NCI-H526 treated with DMSO at 0.1 percent for 48 hours (cell line): ENCODE measurements around the gene NTPCR.
"Not testable (repeated sequence)": the region's sequence is repeated elsewhere in the genome, so short reads cannot be mapped to it uniquely, and the experiment has no call there.

ENCODE experiments used
- DNase-seq: peaks from one replicate; lab custom pipeline; 2025; lab: John Stamatoyannopoulos, UW

NTPCR gene

GRCh38 chr1:232984577-232985425 lies 34.4 kb downstream of the NTPCR start:
- no peak for DNase-seq

DNA sequence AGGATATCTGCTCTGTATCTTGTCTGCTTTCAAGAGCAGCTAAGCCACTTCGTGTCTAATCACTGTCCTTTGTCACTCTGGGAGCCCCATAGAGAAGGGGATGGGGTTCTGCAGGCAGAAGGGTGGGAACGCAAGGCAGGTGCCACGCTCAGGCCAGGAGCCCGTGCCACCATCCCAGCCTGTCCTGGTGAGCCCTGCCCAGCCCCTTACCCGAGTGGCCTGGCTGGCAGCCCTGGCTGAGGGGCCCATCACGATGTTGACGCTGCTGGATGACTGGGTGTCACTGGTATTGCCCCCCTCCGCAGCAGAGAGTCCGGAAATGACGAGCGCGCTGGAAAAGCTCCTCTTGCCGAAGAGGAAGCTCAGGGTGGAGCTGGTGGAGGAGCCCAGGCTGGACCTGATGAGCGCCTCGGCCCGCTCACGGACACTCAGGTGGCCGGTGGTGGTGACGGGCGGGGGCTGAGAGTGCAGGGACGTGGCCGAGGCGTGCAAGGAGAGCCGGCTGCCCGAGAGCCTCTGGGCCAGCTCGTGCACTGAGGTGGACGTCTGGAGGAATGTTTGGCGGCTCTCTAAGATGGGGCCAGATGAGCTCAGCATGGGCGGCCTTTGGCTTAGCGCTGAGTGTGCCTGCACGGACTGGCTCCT lies 35.6 kb downstream of the NTPCR start:
- DNase-seq: no peak

DNA sequence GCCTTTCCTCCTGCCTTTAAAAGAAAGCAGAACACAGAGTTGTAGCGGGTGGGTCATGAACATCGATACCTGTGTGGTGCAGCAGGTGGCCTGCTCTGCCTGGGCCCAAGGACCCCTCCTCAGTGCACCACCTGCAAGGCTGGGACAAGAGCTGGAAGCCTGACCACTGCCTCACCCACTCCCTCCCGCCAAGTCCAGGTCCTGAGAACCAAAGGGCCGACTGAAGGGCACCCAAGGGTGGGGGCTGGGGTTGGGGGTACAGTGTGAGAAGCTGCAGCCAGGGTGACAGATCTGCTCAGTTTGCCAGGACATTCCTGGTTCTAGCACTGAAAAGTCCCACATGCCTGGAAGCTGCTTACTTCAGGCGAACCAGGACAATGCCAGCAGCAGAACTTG lies 36.1 kb downstream of the NTPCR start:
- no peak for DNase-seq

GRCh38 chr1:232987046-232987773 lies 36.8 kb downstream of the NTPCR start:
- no peak for DNase-seq

GRCh38 chr1:232987774-232988140 lies 37.3 kb downstream of the NTPCR start:
- DNase-seq: no peak

GRCh38 chr1:232988572-232989040 lies 38.2 kb downstream of the NTPCR start:
- no peak for DNase-seq

GRCh38 chr1:232990176-232991128 lies 40.0 kb downstream of the NTPCR start:
- DNase-seq: no peak

GRCh38 chr1:232991238-232991637 lies 40.8 kb downstream of the NTPCR start:
- no peak for DNase-seq

DNA sequence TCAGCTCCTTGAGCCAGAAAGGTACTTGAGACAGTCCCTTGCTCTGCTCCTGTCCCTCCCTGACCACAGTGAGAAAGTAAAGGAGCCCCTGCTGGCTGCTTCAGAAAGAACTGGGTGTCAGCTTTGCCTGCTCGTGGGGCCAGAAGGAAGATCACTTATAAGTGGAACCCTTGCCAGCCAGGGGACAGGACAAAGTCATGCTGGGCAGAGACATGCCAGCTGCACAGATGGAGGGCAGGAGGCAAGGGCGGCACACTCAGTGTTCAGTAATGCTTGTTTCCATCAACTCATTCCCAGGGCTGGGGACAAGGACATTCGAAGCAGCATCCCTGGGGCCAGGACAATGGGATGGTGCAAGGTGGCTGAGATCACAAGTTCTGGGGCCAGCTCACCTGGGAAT lies 41.8 kb downstream of the NTPCR start:
- DNase-seq: no peak

- DNase-seq: no peak
Observed at GRCh38 chr1:232993555-232993954, 43.1 kb downstream of the NTPCR start.

- no peak for DNase-seq
Observed at GRCh38 chr1:232995189-232995588, 44.8 kb downstream of the NTPCR start.

DNA sequence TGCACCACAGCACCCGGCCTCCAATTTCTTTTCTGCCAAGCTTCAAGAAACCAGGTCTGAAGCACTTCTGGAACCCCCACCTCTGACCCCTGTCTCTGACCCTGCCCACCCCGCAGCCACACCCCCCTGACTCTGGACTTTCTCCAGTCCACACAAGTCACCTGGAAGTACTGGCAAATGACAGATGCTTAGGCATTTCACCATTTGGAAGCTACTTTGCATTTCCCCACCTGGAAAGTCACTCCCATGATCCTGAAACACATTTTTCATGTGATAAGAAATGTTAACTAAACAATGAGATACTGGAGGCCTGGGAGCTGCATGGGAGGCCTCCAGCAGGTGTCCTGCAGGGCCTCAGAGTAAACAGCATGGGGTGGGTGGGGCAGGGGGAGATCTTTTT lies 45.7 kb downstream of the NTPCR start:
- peak; percentile 60 for DNase-seq

DNA sequence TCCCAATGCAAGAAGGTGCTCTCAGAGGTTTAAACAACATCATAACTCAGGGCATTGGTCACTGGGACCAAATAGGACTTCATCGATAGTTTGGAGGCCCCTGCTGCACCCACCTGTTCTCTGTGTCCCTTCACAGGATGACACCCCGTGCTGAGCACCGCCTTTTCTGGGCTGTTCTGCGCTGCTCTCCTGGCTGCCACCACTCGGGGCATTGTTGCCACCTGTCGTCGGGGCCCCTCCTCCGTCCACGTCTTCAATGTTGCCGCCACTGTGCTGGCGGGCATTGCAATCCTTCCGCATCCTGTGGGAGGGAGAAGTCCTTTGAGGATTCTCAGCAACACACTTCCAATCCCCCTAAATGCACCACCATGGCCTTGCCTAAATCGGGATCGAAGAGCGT lies 47.7 kb downstream of the NTPCR start:
- no peak for DNase-seq

DNA sequence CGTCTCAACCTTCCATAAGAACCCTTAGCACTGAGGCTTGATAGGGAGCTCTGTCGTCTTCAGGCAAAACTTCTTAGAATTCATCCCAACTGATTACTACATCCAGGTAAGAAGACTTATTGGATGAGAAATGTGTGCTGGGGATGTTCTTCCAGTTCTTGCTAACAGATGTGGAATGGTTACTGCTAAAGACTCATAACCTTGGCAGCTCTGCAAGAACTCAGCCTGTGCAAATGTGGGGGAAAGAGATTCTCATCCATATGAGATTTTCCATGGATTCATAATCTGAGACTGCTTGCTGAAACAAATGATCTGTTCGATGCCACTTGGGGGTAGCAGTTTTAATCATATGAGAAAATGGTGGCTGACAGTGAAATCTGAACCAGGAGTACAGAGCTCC lies 48.2 kb downstream of the NTPCR start:
- no peak for DNase-seq

- no peak for DNase-seq
Observed at GRCh38 chr1:232999956-233000625, 49.7 kb downstream of the NTPCR start.

DNA sequence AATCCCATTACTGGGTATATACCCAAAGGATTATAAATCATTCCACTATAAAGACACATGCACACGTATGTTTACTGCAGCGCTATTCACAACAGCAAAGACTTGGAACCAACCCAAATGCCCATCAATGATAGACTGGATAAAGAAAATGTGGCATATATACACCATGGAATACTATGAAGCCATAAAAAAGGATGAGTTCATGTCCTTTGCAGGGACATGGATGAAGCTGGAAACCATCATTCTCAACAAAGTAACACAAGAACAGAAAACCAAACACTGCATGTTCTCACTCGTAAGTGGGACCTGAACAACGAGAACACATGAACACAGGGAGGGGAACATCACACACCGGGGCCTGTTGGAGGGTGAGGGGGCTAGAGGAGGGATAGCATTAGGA lies 53.2 kb downstream of the NTPCR start:
- DNase-seq: not testable (repeated sequence)

GRCh38 chr1:233004451-233004850 lies 54.0 kb downstream of the NTPCR start:
- DNase-seq: no peak

- no peak for DNase-seq
Observed at GRCh38 chr1:233005156-233005555, 54.7 kb downstream of the NTPCR start.

GRCh38 chr1:233005703-233006102 lies 55.3 kb downstream of the NTPCR start:
- DNase-seq: no peak

- DNase-seq: no peak
Observed at GRCh38 chr1:233006108-233006507, 55.7 kb downstream of the NTPCR start.

DNA sequence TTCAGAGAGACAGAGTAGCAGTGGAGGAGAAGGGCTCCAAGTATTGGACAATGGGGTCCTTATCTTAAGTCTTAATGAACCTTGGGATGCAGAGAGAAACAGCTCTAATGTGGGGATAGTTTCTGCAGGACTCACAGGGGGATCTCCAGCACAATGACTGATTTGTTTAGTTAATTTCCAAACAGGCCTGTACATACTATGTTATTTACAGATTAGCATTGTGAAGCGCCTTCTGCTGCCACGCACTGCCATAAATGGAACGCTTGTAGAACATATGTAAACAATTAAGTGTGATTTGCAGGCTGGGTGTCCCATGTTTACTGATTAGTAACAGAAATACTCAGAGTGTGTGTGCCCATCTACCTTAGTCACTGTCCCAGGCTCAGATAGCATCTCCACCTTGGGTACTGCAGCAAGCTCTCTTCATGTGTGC lies 56.1 kb downstream of the NTPCR start:
- DNase-seq: peak; percentile 55
